ENCODE results near the gene TMPRSS7. TPM values are rescaled to one million over a fixed set of nuclear protein-coding genes. Genes with fewer than 3 reads are reported as not detected.

The TMPRSS7 gene
- total and polyA plus RNA-seq, 2 donors: 0.05 to 0.09 TPM

- WGBS: 80% methylated on average over 5 of the region's 5 CpGs
- no peak overlapping the region for H3K4me3 ChIP-seq (ENCODE audit: low read length in 2 of 2)
- peaks cover 52 to 70% of the 10 kb centered on the region in 2 donors for H3K4me1 ChIP-seq (ENCODE audit: control insufficient read depth in 2 of 2, insufficient read depth in 2 of 2, low read length in 2 of 2)
These were observed 90.5 kb downstream of the TMPRSS7 start for GRCh38 chr3:112124907-112125607.

GRCh38 chr3:112126511-112126911, 92.0 kb downstream of the TMPRSS7 start:
- H3K27me3 ChIP-seq (ENCODE audit: control insufficient read depth in 2 of 2, insufficient read depth in 1 of 2, low read length in 1 of 2): no peaks in the 10 kb centered on the region
- peak in 1 of 9 donors; percentile 58 for DNase-seq (ENCODE audit: low read depth in 6 of 9, low spot score in 9 of 9)
- peaks cover 15 to 40% of the 10 kb centered on the region in 2 donors for H3K36me3 ChIP-seq (ENCODE audit: control insufficient read depth in 2 of 2, insufficient read depth in 2 of 2, low read length in 1 of 2)
- no peaks in the 10 kb centered on the region for H3K9me3 ChIP-seq (ENCODE audit: control insufficient read depth in 2 of 2, insufficient read depth in 1 of 2, low read length in 1 of 2)
- H3K4me1 ChIP-seq (ENCODE audit: control insufficient read depth in 2 of 2, insufficient read depth in 2 of 2, low read length in 2 of 2): peaks cover 54 to 70% of the 10 kb centered on the region in 2 donors
- H3K4me3 ChIP-seq (ENCODE audit: low read length in 2 of 2): no peak overlapping the region
- WGBS: 8% methylated on average over 1 of the region's 1 CpG
- peak overlapping the region; percentile 78 to 87 for H3K27ac ChIP-seq (ENCODE audit: low read depth in 1 of 2, low read length in 1 of 2)

More at GRCh38 chr3:112124907-112125607, 90.5 kb downstream of the TMPRSS7 start:
- Histone ChIP-seq H3K27ac (ENCODE audit: low read depth in 1 of 2, low read length in 1 of 2) (peak overlapping the region in 1 of 2 donors; percentile 87), H3K9me3 (ENCODE audit: control insufficient read depth in 2 of 2, insufficient read depth in 1 of 2, low read length in 1 of 2) (no peaks in the 10 kb centered on the region), H3K36me3 (ENCODE audit: control insufficient read depth in 2 of 2, insufficient read depth in 2 of 2, low read length in 1 of 2) (peaks cover 15 to 43% of the 10 kb centered on the region in 2 donors), H3K27me3 (ENCODE audit: control insufficient read depth in 2 of 2, insufficient read depth in 1 of 2, low read length in 1 of 2) (no peaks in the 10 kb centered on the region)
- peak in 1 of 9 donors; percentile 19 for DNase-seq (ENCODE audit: low read depth in 6 of 9, low spot score in 9 of 9)

GRCh38 chr3:112127522-112128494, 93.3 kb downstream of the TMPRSS7 start:
- H3K4me3 ChIP-seq (ENCODE audit: low read length in 2 of 2): peak overlapping the region in 1 of 2 donors; percentile 24
- 39% methylated on average over 10 of the region's 10 CpGs for WGBS
- peak in 1 of 9 donors; percentile 72 for DNase-seq (ENCODE audit: low read depth in 6 of 9, low spot score in 9 of 9)
- H3K27me3 ChIP-seq (ENCODE audit: control insufficient read depth in 2 of 2, insufficient read depth in 1 of 2, low read length in 1 of 2): no peaks in the 10 kb centered on the region
- peak overlapping the region; percentile 76 to 87 for H3K27ac ChIP-seq (ENCODE audit: low read depth in 1 of 2, low read length in 1 of 2)
- H3K4me1 ChIP-seq (ENCODE audit: control insufficient read depth in 2 of 2, insufficient read depth in 2 of 2, low read length in 2 of 2): peaks cover 53 to 76% of the 10 kb centered on the region in 2 donors
- H3K9me3 ChIP-seq (ENCODE audit: control insufficient read depth in 2 of 2, insufficient read depth in 1 of 2, low read length in 1 of 2): no peaks in the 10 kb centered on the region
- H3K36me3 ChIP-seq (ENCODE audit: control insufficient read depth in 2 of 2, insufficient read depth in 2 of 2, low read length in 1 of 2): peaks cover 14 to 35% of the 10 kb centered on the region in 2 donors

GRCh38 chr3:112128843-112129727, 94.5 kb downstream of the TMPRSS7 start:
- peaks cover 61 to 84% of the 10 kb centered on the region in 2 donors for H3K4me1 ChIP-seq (ENCODE audit: control insufficient read depth in 2 of 2, insufficient read depth in 2 of 2, low read length in 2 of 2)
- DNase-seq (ENCODE audit: low read depth in 6 of 9, low spot score in 9 of 9): peak; percentile 75 to 97 (median 90)
- peak overlapping the region; percentile 84 to 87 for H3K27ac ChIP-seq (ENCODE audit: low read depth in 1 of 2, low read length in 1 of 2)
- H3K9me3 ChIP-seq (ENCODE audit: control insufficient read depth in 2 of 2, insufficient read depth in 1 of 2, low read length in 1 of 2): no peaks in the 10 kb centered on the region
- H3K4me3 ChIP-seq (ENCODE audit: low read length in 2 of 2): no peak overlapping the region
- no peaks in the 10 kb centered on the region for H3K27me3 ChIP-seq (ENCODE audit: control insufficient read depth in 2 of 2, insufficient read depth in 1 of 2, low read length in 1 of 2)
- 34% methylated on average over 7 of the region's 7 CpGs for WGBS
- H3K36me3 ChIP-seq (ENCODE audit: control insufficient read depth in 2 of 2, insufficient read depth in 2 of 2, low read length in 1 of 2): peaks cover 3 to 23% of the 10 kb centered on the region in 2 donors

- DNase-seq (ENCODE audit: low read depth in 6 of 9, low spot score in 9 of 9): peak in 1 of 9 donors; percentile 39
- H3K27ac ChIP-seq (ENCODE audit: low read depth in 1 of 2, low read length in 1 of 2): peak overlapping the region; percentile 84 to 87
- 92% methylated on average over 4 of the region's 4 CpGs for WGBS
- no peaks in the 10 kb centered on the region for H3K27me3 ChIP-seq (ENCODE audit: control insufficient read depth in 2 of 2, insufficient read depth in 1 of 2, low read length in 1 of 2)
- H3K9me3 ChIP-seq (ENCODE audit: control insufficient read depth in 2 of 2, insufficient read depth in 1 of 2, low read length in 1 of 2): no peaks in the 10 kb centered on the region
- H3K36me3 ChIP-seq (ENCODE audit: control insufficient read depth in 2 of 2, insufficient read depth in 2 of 2, low read length in 1 of 2): peaks cover 3 to 15% of the 10 kb centered on the region in 2 donors
- peak overlapping the region in 1 of 2 donors; percentile 59 for H3K4me3 ChIP-seq (ENCODE audit: low read length in 2 of 2)
- peaks cover 67 to 83% of the 10 kb centered on the region in 2 donors for H3K4me1 ChIP-seq (ENCODE audit: control insufficient read depth in 2 of 2, insufficient read depth in 2 of 2, low read length in 2 of 2)
These were observed 95.5 kb downstream of the TMPRSS7 start for GRCh38 chr3:112129925-112130637.

GRCh38 chr3:112130638-112130993, 96.1 kb downstream of the TMPRSS7 start:
- Histone ChIP-seq H3K9me3 (ENCODE audit: control insufficient read depth in 2 of 2, insufficient read depth in 1 of 2, low read length in 1 of 2) (no peaks in the 10 kb centered on the region), H3K36me3 (ENCODE audit: control insufficient read depth in 2 of 2, insufficient read depth in 2 of 2, low read length in 1 of 2) (peaks cover 1 to 10% of the 10 kb centered on the region in 2 donors), H3K4me3 (ENCODE audit: low read length in 2 of 2) (peak overlapping the region in 1 of 2 donors; percentile 59), H3K27me3 (ENCODE audit: control insufficient read depth in 2 of 2, insufficient read depth in 1 of 2, low read length in 1 of 2) (no peaks in the 10 kb centered on the region), H3K4me1 (ENCODE audit: control insufficient read depth in 2 of 2, insufficient read depth in 2 of 2, low read length in 2 of 2) (peaks cover 66 to 83% of the 10 kb centered on the region in 2 donors), H3K27ac (ENCODE audit: low read depth in 1 of 2, low read length in 1 of 2) (peak overlapping the region; percentile 39 to 87)
- WGBS: 81% methylated on average over 3 of the region's 3 CpGs
- peak in 1 of 9 donors; percentile 53 for DNase-seq (ENCODE audit: low read depth in 6 of 9, low spot score in 9 of 9)
